Midbrain (tissue), 1 donor: ENCODE measurements around the gene OFD1.
"Not testable (repeated sequence)": the region's sequence is repeated elsewhere in the genome, so short reads cannot be mapped to it uniquely, and the experiment has no call there.

Source experiments
- DNase-seq: peaks from one replicate; lab custom pipeline; 2025; lab: John Stamatoyannopoulos, UW

Gene OFD1

GRCh38 chrX:13702111-13702789 is 32.3 kb upstream of the OFD1 start:
- no peak for DNase-seq

GRCh38 chrX:13703135-13703534 is 31.4 kb upstream of the OFD1 start:
- no peak for DNase-seq

- no peak for DNase-seq
Observed at GRCh38 chrX:13703589-13703988, 31.0 kb upstream of the OFD1 start.

- DNase-seq: no peak
Observed at GRCh38 chrX:13711141-13711540, 23.4 kb upstream of the OFD1 start.

GRCh38 chrX:13716455-13716854 is 18.1 kb upstream of the OFD1 start:
- no peak for DNase-seq

GRCh38 chrX:13716905-13717304 is 17.6 kb upstream of the OFD1 start:
- no peak for DNase-seq

GRCh38 chrX:13717700-13718472 is 16.7 kb upstream of the OFD1 start:
- no peak for DNase-seq

- DNase-seq: no peak
Observed at GRCh38 chrX:13719192-13719856, 15.2 kb upstream of the OFD1 start.

GRCh38 chrX:13721371-13721770 is 13.2 kb upstream of the OFD1 start:
- DNase-seq: no peak

GRCh38 chrX:13721819-13722519 is 12.6 kb upstream of the OFD1 start:
- DNase-seq: peak; percentile 16

- not testable (repeated sequence) for DNase-seq
Observed at GRCh38 chrX:13724878-13725277, 9.7 kb upstream of the OFD1 start.

GRCh38 chrX:13726583-13726982 is 8.0 kb upstream of the OFD1 start:
- not testable (repeated sequence) for DNase-seq

GRCh38 chrX:13730523-13730922 is 4.0 kb upstream of the OFD1 start:
- DNase-seq: not testable (repeated sequence)

- no peak for DNase-seq
Observed at GRCh38 chrX:13732246-13733067, 2.1 kb upstream of the OFD1 start.

GRCh38 chrX:13733506-13733905 is 1.0 kb upstream of the OFD1 start:
- DNase-seq: no peak

- DNase-seq: no peak
Observed at GRCh38 chrX:13741695-13742094, 7.1 kb downstream of the OFD1 start.

GRCh38 chrX:13742397-13743176 is 8.0 kb downstream of the OFD1 start:
- DNase-seq: no peak

GRCh38 chrX:13747836-13748235 is 13.3 kb downstream of the OFD1 start:
- DNase-seq: peak; percentile 50

- DNase-seq: no peak
Observed at GRCh38 chrX:13748486-13748885, 13.9 kb downstream of the OFD1 start.

- DNase-seq: no peak
Observed at GRCh38 chrX:13750204-13750603, 15.7 kb downstream of the OFD1 start.

- no peak for DNase-seq
Observed at GRCh38 chrX:13750812-13751211, 16.3 kb downstream of the OFD1 start.
